ENCODE results near the gene KRT77.

The KRT77 gene

GRCh38 chr12:52681526-52682380, 21.6 kb downstream of the KRT77 start:
- H3K9me2 ChIP-seq (replicated peaks; ENCODE audit: insufficient read depth, low read length) = no peaks in the 10 kb centered on the region
- H3K79me2 ChIP-seq (ENCODE audit: low read length) = no peaks in the 10 kb centered on the region
- H3K27ac ChIP-seq (ENCODE audit: low read length) = no peak overlapping the region
- H3K4me1 ChIP-seq (ENCODE audit: low read length) = no peaks in the 10 kb centered on the region
- no peaks in the 10 kb centered on the region for H3K36me3 ChIP-seq (replicated peaks; ENCODE audit: insufficient read depth, low read length)
- TF ChIP-seq EZH2phosphoT487 (IDR thresholded peaks at IDR 0.05; ENCODE audit: low read length) = no peak
- TF ChIP-seq, protein P1, sequence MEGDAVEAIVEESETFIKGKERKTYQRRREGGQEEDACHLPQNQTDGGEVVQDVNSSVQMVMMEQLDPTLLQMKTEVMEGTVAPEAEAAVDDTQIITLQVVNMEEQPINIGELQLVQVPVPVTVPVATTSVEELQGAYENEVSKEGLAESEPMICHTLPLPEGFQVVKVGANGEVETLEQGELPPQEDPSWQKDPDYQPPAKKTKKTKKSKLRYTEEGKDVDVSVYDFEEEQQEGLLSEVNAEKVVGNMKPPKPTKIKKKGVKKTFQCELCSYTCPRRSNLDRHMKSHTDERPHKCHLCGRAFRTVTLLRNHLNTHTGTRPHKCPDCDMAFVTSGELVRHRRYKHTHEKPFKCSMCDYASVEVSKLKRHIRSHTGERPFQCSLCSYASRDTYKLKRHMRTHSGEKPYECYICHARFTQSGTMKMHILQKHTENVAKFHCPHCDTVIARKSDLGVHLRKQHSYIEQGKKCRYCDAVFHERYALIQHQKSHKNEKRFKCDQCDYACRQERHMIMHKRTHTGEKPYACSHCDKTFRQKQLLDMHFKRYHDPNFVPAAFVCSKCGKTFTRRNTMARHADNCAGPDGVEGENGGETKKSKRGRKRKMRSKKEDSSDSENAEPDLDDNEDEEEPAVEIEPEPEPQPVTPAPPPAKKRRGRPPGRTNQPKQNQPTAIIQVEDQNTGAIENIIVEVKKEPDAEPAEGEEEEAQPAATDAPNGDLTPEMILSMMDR (IDR thresholded peaks at IDR 0.05; ENCODE audit: low read length) = no peak
- TF ChIP-seq EZH2 (optimal IDR thresholded peaks at IDR 0.05; ENCODE audit: low read depth, low read length) = no peak
- H3K9ac ChIP-seq (ENCODE audit: low read length) = no peak overlapping the region
- no peak overlapping the region for H3K4me2 ChIP-seq (ENCODE audit: low read depth, low read length)
- no peaks in the 10 kb centered on the region for H4K20me1 ChIP-seq (ENCODE audit: insufficient read depth, low read length)
- H3F3A ChIP-seq (ENCODE audit: insufficient read depth, low read length) = no peaks in the 10 kb centered on the region
- H3K4me3 ChIP-seq (ENCODE audit: low read length) = no peak overlapping the region
- H3K9me3 ChIP-seq (replicated peaks; ENCODE audit: insufficient read depth, low read length) = no peaks in the 10 kb centered on the region
- no peak overlapping the region for H2AFZ ChIP-seq (ENCODE audit: low read length)
- no peak for DNase-seq
- H3K27me3 ChIP-seq (replicated peaks; ENCODE audit: insufficient read depth, low read length) = peaks cover 77% of the 10 kb centered on the region

DNA sequence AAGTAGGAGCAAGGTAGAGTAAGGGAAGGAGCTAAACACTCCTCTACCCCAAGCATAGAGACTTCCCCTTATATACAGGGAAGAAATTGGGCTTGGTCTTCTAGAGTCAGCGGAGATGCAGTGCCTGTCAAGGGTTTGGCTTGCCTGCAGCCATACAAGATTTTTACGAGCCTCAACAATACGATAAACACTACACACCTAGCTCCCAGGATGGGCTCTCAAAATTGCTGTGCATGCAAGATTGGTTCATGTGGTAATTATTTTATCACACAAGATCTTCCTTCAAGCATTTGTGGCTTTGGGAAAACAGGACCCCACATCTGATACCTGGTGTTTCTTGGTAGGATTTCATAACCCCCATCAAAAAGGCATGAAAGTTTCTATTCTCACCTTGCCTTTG, 23.0 kb downstream of the KRT77 start, which contains the start of gene KRT1:
Gene KRT1, minus strand, starts transcription at position 45 of the 400 bp plus-strand sequence. CDS start 59 bp downstream, outside the sequence.
- H3K9ac ChIP-seq (ENCODE audit: low read length) = no peak within 1 kb of the TSS
- no peaks in the 10 kb centered on the region for H4K20me1 ChIP-seq (ENCODE audit: insufficient read depth, low read length)
- no peaks in the 10 kb centered on the region for H3K9me3 ChIP-seq (replicated peaks; ENCODE audit: insufficient read depth, low read length)
- H3F3A ChIP-seq (ENCODE audit: insufficient read depth, low read length) = no peaks in the 10 kb centered on the region
- H3K36me3 ChIP-seq (replicated peaks; ENCODE audit: insufficient read depth, low read length) = no peaks in the 10 kb centered on the region
- no peak for TF ChIP-seq EZH2 (optimal IDR thresholded peaks at IDR 0.05; ENCODE audit: low read depth, low read length)
- TF ChIP-seq EZH2phosphoT487 (IDR thresholded peaks at IDR 0.05; ENCODE audit: low read length) = no peak
- no peak for DNase-seq
- H3K4me3 ChIP-seq (ENCODE audit: low read length) = no peak within 1 kb of the TSS
- H3K27me3 ChIP-seq (replicated peaks; ENCODE audit: insufficient read depth, low read length) = peaks cover 76% of the 10 kb centered on the region
- no peak within 1 kb of the TSS for H3K4me2 ChIP-seq (ENCODE audit: low read depth, low read length)
- no peak within 1 kb of the TSS for H3K27ac ChIP-seq (ENCODE audit: low read length)
- H3K4me1 ChIP-seq (ENCODE audit: low read length) = no peaks in the 10 kb centered on the region
- H2AFZ ChIP-seq (ENCODE audit: low read length) = no peak within 1 kb of the TSS
- H3K9me2 ChIP-seq (replicated peaks; ENCODE audit: insufficient read depth, low read length) = no peaks in the 10 kb centered on the region
- no peaks in the 10 kb centered on the region for H3K79me2 ChIP-seq (ENCODE audit: low read length)

DNA sequence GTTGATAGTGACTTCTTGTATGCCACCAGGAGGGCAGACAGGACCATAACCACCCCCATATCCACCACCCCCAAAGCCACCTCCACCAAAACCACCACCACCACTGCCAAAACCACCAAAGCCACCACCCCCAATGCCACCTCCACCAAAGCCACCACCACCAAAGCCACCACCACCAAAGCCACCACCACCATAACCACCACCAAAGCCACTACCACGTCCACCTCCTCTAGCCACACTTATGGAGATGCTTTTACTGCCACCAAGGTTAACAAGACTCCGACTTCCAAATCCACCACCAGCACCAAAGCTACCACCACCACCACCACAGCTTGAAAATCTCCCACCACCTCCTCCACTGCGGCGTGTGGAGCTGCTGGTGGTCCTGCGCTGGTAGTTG, 23.4 kb downstream of the KRT77 start:
- Histone ChIP-seq H3F3A (ENCODE audit: insufficient read depth, low read length) (no peaks in the 10 kb centered on the region), H3K27me3 (replicated peaks; ENCODE audit: insufficient read depth, low read length) (peaks cover 79% of the 10 kb centered on the region), H4K20me1 (ENCODE audit: insufficient read depth, low read length) (no peaks in the 10 kb centered on the region), H3K4me1 (ENCODE audit: low read length) (no peaks in the 10 kb centered on the region), H3K79me2 (ENCODE audit: low read length) (no peaks in the 10 kb centered on the region), H3K4me3 (ENCODE audit: low read length) (no peak overlapping the region), H3K36me3 (replicated peaks; ENCODE audit: insufficient read depth, low read length) (no peaks in the 10 kb centered on the region), H3K9me3 (replicated peaks; ENCODE audit: insufficient read depth, low read length) (no peaks in the 10 kb centered on the region), H2AFZ (ENCODE audit: low read length) (no peak overlapping the region), H3K4me2 (ENCODE audit: low read depth, low read length) (no peak overlapping the region), H3K27ac (ENCODE audit: low read length) (no peak overlapping the region), H3K9ac (ENCODE audit: low read length) (no peak overlapping the region), H3K9me2 (replicated peaks; ENCODE audit: insufficient read depth, low read length) (no peaks in the 10 kb centered on the region)
- no peak for DNase-seq
- TF ChIP-seq, protein P1 (IDR thresholded peaks at IDR 0.05; ENCODE audit: low read length) = no peak
- TF ChIP-seq EZH2phosphoT487 (IDR thresholded peaks at IDR 0.05; ENCODE audit: low read length) = no peak
- no peak for TF ChIP-seq EZH2 (optimal IDR thresholded peaks at IDR 0.05; ENCODE audit: low read depth, low read length)

DNA sequence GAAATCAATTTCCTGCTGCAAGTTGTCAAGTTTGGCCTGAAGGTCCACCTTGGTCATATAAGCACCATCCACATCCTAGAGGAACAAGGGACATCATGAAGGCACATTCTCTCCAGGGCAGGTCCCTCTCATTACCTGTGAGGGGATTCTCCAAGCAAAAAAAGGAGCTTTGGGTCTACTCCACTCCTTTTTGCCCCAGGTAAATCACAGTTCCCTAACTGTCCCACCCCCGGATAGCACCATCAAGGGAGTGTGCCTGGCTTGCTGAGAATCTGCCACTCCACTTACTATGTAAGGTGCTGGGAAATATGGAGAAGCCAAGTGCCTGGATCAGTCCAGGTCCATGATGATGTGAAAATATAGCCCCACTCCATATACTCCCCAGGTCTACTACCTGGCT, 25.7 kb downstream of the KRT77 start:
- peaks cover 71% of the 10 kb centered on the region for H3K27me3 ChIP-seq (replicated peaks; ENCODE audit: insufficient read depth, low read length)

More for the DNA sequence above, 25.7 kb downstream of the KRT77 start:
- Histone ChIP-seq H3K79me2 (ENCODE audit: low read length) (no peaks in the 10 kb centered on the region), H3K9me2 (replicated peaks; ENCODE audit: insufficient read depth, low read length) (no peaks in the 10 kb centered on the region), H3K4me2 (ENCODE audit: low read depth, low read length) (no peak overlapping the region), H3K36me3 (replicated peaks; ENCODE audit: insufficient read depth, low read length) (no peaks in the 10 kb centered on the region), H3F3A (ENCODE audit: insufficient read depth, low read length) (no peaks in the 10 kb centered on the region), H3K4me3 (ENCODE audit: low read length) (no peak overlapping the region), H3K9me3 (replicated peaks; ENCODE audit: insufficient read depth, low read length) (no peaks in the 10 kb centered on the region), H3K4me1 (ENCODE audit: low read length) (no peaks in the 10 kb centered on the region), H3K9ac (ENCODE audit: low read length) (no peak overlapping the region), H2AFZ (ENCODE audit: low read length) (no peak overlapping the region), H4K20me1 (ENCODE audit: insufficient read depth, low read length) (no peaks in the 10 kb centered on the region), H3K27ac (ENCODE audit: low read length) (no peak overlapping the region)
- no peak for DNase-seq
- TF ChIP-seq, protein P1 (IDR thresholded peaks at IDR 0.05; ENCODE audit: low read length) = no peak
- no peak for TF ChIP-seq EZH2 (optimal IDR thresholded peaks at IDR 0.05; ENCODE audit: low read depth, low read length)
- no peak for TF ChIP-seq EZH2phosphoT487 (IDR thresholded peaks at IDR 0.05; ENCODE audit: low read length)
